HL-60 (cell line): ENCODE results near the gene UBXN4.

Experiments used
- CTCF ChIP-seq: IDR thresholded peaks from one replicate; pipeline ENCODE4 v1.5.1; 2011; ENCODE audit warnings: low read length, control low read depth, inconsistent platforms; ENCODE audit not compliant: insufficient read depth
- GABPA ChIP-seq: IDR thresholded peaks from 2 replicates; pipeline ENCODE4 v1.6.1; 2012; ENCODE audit warnings: low read depth
- POLR2AphosphoS5 ChIP-seq: IDR thresholded peaks from 2 replicates; pipeline ENCODE4 v1.6.1; 2012; ENCODE audit warnings: low read depth
- REST ChIP-seq: IDR thresholded peaks from 2 replicates; pipeline ENCODE4 v1.6.1; 2012; ENCODE audit warnings: low read depth; ENCODE audit not compliant: insufficient replicate concordance
- SPI1 ChIP-seq: IDR thresholded peaks from 2 replicates; pipeline ENCODE4 v1.6.1; 2012; ENCODE audit warnings: low read depth, mild to moderate bottlenecking, borderline replicate concordance

- TF ChIP-seq CTCF (no peak), SPI1 (no peak), REST (no peak), POLR2AphosphoS5 (no peak), GABPA (no peak)
Observed at GRCh38 chr2:135786823-135787222, 45.2 kb downstream of the UBXN4 start.
